K562 (cell line): ENCODE measurements around the gene LAMA1.

Experiments used
- POLR2AphosphoS5 ChIP-seq: IDR thresholded peaks from 2 replicates; pipeline ENCODE4 v1.6.1; 2011; ENCODE audit warnings: mild to moderate bottlenecking, low read depth, low read length, moderate library complexity; ENCODE audit not compliant: control insufficient read depth, insufficient read depth
- RCOR1 ChIP-seq, 2 experiments: IDR thresholded peaks; 2 replicates each; pipeline ENCODE4 v1.6.1; 2012; ENCODE audit warnings: low read depth in 2 of 2, low read length in 2 of 2, borderline replicate concordance in 1 of 2, improper control_type of control experiment in 1 of 2
- TF ChIP-seq, protein P1 (sequence below), 3 experiments: IDR thresholded peaks in 2 of 3; conservative IDR thresholded peaks in 1 of 3; 2 replicates each; pipeline ENCODE4 v1.5.1; 2011 to 2012; ENCODE audit warnings: low read length in 3 of 3, mild to moderate bottlenecking in 3 of 3, control low read depth in 2 of 3, improper control_type of control experiment in 1 of 3, inconsistent platforms in 1 of 3, low read depth in 1 of 3, mixed read lengths in 1 of 3, moderate library complexity in 1 of 3; ENCODE audit not compliant: insufficient read depth in 2 of 3
- TF ChIP-seq, protein P2 (sequence below), 2 experiments: fragments of 450-650 bp; IDR thresholded peaks; 2 replicates each; pipeline ENCODE4 v1.6.1; 2018; ENCODE audit warnings: mild to moderate bottlenecking in 2 of 2, low read depth in 1 of 2; ENCODE audit not compliant: partially characterized antibody in 2 of 2

DNA sequence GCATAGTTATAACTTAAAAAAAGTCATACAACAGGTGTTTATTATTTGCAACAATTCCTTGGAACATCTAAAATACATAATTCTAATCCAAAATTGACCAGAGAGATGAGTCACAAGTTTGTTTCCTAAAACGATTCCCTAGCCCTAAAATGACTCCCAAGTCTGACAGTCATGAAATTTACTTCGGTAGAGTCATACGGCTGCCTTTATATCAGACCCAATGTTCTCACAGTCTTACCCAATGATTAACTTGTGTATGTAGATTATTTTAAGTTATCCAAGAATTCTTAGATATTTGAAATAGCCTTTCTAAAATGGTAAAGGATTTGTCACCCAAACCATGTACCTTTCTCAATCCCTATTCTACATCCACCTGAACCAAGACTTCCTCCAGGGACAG lies 174.9 kb downstream of the LAMA1 start:
- TF ChIP-seq POLR2AphosphoS5 (no peak), RCOR1 (IDR thresholded peaks at IDR 0.05; ENCODE audit: borderline replicate concordance in 1 of 2, low read depth in 2 of 2, low read length in 2 of 2) (no peak)
- TF ChIP-seq, protein P1, sequence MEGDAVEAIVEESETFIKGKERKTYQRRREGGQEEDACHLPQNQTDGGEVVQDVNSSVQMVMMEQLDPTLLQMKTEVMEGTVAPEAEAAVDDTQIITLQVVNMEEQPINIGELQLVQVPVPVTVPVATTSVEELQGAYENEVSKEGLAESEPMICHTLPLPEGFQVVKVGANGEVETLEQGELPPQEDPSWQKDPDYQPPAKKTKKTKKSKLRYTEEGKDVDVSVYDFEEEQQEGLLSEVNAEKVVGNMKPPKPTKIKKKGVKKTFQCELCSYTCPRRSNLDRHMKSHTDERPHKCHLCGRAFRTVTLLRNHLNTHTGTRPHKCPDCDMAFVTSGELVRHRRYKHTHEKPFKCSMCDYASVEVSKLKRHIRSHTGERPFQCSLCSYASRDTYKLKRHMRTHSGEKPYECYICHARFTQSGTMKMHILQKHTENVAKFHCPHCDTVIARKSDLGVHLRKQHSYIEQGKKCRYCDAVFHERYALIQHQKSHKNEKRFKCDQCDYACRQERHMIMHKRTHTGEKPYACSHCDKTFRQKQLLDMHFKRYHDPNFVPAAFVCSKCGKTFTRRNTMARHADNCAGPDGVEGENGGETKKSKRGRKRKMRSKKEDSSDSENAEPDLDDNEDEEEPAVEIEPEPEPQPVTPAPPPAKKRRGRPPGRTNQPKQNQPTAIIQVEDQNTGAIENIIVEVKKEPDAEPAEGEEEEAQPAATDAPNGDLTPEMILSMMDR (IDR thresholded peaks at IDR 0.05 in 2 of 3, conservative IDR thresholded peaks at IDR 0.05 in 1 of 3; ENCODE audit: insufficient read depth in 2 of 3, low read depth in 1 of 3, low read length in 3 of 3), result no peak
- TF ChIP-seq, protein P2, sequence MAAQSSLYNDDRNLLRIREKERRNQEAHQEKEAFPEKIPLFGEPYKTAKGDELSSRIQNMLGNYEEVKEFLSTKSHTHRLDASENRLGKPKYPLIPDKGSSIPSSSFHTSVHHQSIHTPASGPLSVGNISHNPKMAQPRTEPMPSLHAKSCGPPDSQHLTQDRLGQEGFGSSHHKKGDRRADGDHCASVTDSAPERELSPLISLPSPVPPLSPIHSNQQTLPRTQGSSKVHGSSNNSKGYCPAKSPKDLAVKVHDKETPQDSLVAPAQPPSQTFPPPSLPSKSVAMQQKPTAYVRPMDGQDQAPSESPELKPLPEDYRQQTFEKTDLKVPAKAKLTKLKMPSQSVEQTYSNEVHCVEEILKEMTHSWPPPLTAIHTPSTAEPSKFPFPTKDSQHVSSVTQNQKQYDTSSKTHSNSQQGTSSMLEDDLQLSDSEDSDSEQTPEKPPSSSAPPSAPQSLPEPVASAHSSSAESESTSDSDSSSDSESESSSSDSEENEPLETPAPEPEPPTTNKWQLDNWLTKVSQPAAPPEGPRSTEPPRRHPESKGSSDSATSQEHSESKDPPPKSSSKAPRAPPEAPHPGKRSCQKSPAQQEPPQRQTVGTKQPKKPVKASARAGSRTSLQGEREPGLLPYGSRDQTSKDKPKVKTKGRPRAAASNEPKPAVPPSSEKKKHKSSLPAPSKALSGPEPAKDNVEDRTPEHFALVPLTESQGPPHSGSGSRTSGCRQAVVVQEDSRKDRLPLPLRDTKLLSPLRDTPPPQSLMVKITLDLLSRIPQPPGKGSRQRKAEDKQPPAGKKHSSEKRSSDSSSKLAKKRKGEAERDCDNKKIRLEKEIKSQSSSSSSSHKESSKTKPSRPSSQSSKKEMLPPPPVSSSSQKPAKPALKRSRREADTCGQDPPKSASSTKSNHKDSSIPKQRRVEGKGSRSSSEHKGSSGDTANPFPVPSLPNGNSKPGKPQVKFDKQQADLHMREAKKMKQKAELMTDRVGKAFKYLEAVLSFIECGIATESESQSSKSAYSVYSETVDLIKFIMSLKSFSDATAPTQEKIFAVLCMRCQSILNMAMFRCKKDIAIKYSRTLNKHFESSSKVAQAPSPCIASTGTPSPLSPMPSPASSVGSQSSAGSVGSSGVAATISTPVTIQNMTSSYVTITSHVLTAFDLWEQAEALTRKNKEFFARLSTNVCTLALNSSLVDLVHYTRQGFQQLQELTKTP (IDR thresholded peaks at IDR 0.05; ENCODE audit: low read depth in 1 of 2, partially characterized antibody in 2 of 2), result no peak
